Liver (tissue), 9 donors: Measurements from ENCODE around the gene TRABD. TPM values are rescaled to one million over a fixed set of nuclear protein-coding genes. Genes with fewer than 3 reads are reported as not detected.

ENCODE experiments used
- DNase-seq: peaks from one replicate; pipeline ENCODE4 v3.0.0-alpha.2; 2017; ENCODE audit warnings: low spot score
- H3K27ac ChIP-seq, 2 donors: one replicate each; pipeline ENCODE4 v1.7.0; 2013; ENCODE audit warnings: inconsistent platforms in 2 of 2, low read length in 2 of 2, control low read depth in 1 of 2, low read depth in 1 of 2, mild to moderate bottlenecking in 1 of 2
- H3K27me3 ChIP-seq, 4 donors: one replicate each; pipeline versions ENCODE4 v1.6.1 to v1.7.0; 2013; ENCODE audit warnings: low read length in 3 of 4, inconsistent platforms in 1 of 4, mild to moderate bottlenecking in 1 of 4, moderate library complexity in 1 of 4; ENCODE audit not compliant: control insufficient read depth in 4 of 4, insufficient read depth in 4 of 4
- H3K36me3 ChIP-seq, 4 donors: one replicate each; pipeline versions ENCODE4 v1.6.1 to v1.7.0; 2013; ENCODE audit warnings: low read length in 3 of 4, mild to moderate bottlenecking in 3 of 4, low read depth in 1 of 4, moderate library complexity in 1 of 4; ENCODE audit not compliant: control insufficient read depth in 4 of 4, insufficient read depth in 3 of 4
- H3K4me1 ChIP-seq, 4 donors: one replicate each; pipeline versions ENCODE4 v1.6.1 to v1.7.0; 2013; ENCODE audit warnings: low read length in 3 of 4, mild to moderate bottlenecking in 3 of 4, moderate library complexity in 1 of 4; ENCODE audit not compliant: control insufficient read depth in 4 of 4, insufficient read depth in 4 of 4
- H3K4me3 ChIP-seq, 3 donors: one replicate each; pipeline versions ENCODE4 v1.6.1 to v1.7.0; 2013; ENCODE audit warnings: low read length in 3 of 3, control low read depth in 1 of 3, low read depth in 1 of 3, mild to moderate bottlenecking in 1 of 3
- H3K9ac ChIP-seq, 2 donors: one replicate each; pipeline ENCODE4 v1.7.0; 2013; ENCODE audit warnings: low read length in 2 of 2, mild to moderate bottlenecking in 2 of 2, moderate library complexity in 2 of 2, control low read depth in 1 of 2, low read depth in 1 of 2
- H3K9me3 ChIP-seq, 4 donors: one replicate each; pipeline versions ENCODE4 v1.6.1 to v1.7.0; 2013; ENCODE audit warnings: low read length in 3 of 4; ENCODE audit not compliant: control insufficient read depth in 4 of 4
- EGR1 ChIP-seq, 2 donors: IDR thresholded peaks; 2 replicates each; pipeline ENCODE4 v1.6.1; 2016 to 2018; ENCODE audit warnings: antibody characterized with exemption in 2 of 2, low read depth in 2 of 2
- FOXA1 ChIP-seq: IDR thresholded peaks from 2 replicates; pipeline ENCODE4 v1.6.1; 2016; ENCODE audit warnings: antibody characterized with exemption
- FOXA2 ChIP-seq: IDR thresholded peaks from 2 replicates; pipeline ENCODE4 v1.6.1; 2016; ENCODE audit warnings: antibody characterized with exemption
- GABPA ChIP-seq, 2 donors: IDR thresholded peaks in 1 of 2; conservative IDR thresholded peaks in 1 of 2; 2 replicates each; pipeline ENCODE4 v1.6.1; 2016; ENCODE audit warnings: antibody characterized with exemption in 2 of 2, mild to moderate bottlenecking in 1 of 2, moderate library complexity in 1 of 2
- HNF4A ChIP-seq, 2 donors: conservative IDR thresholded peaks; 2 replicates each; pipeline ENCODE4 v1.6.1; 2016; ENCODE audit warnings: antibody characterized with exemption in 2 of 2, mild to moderate bottlenecking in 2 of 2
- HNF4G ChIP-seq: IDR thresholded peaks from 2 replicates; pipeline ENCODE4 v1.6.1; 2016; ENCODE audit warnings: antibody characterized with exemption
- JUND ChIP-seq, 2 donors: IDR thresholded peaks; 2 replicates each; pipeline ENCODE4 v1.6.1; 2016; ENCODE audit warnings: antibody characterized with exemption in 2 of 2
- NR2F2 ChIP-seq: IDR thresholded peaks from 2 replicates; pipeline ENCODE4 v1.6.1; 2016; ENCODE audit warnings: antibody characterized with exemption
- RAD21 ChIP-seq, 2 donors: IDR thresholded peaks; 2 replicates each; pipeline ENCODE4 v1.6.1; 2016; ENCODE audit warnings: antibody characterized with exemption in 2 of 2, mild to moderate bottlenecking in 2 of 2
- REST ChIP-seq: IDR thresholded peaks from 2 replicates; pipeline ENCODE4 v1.6.1; 2016; ENCODE audit warnings: antibody characterized with exemption, mild to moderate bottlenecking
- RXRA ChIP-seq, 2 donors: IDR thresholded peaks; 2 replicates each; pipeline ENCODE4 v1.6.1; 2017 to 2018; ENCODE audit warnings: antibody characterized with exemption in 2 of 2, mild to moderate bottlenecking in 1 of 2
- SP1 ChIP-seq: IDR thresholded peaks from 2 replicates; pipeline ENCODE4 v1.6.1; 2018; ENCODE audit warnings: antibody characterized with exemption, mild to moderate bottlenecking
- TAF1 ChIP-seq: conservative IDR thresholded peaks from 2 replicates; pipeline ENCODE4 v1.6.1; 2016; ENCODE audit warnings: antibody characterized with exemption, mild to moderate bottlenecking
- YY1 ChIP-seq: IDR thresholded peaks from 2 replicates; pipeline ENCODE4 v1.6.1; 2016; ENCODE audit warnings: antibody characterized with exemption, mild to moderate bottlenecking
- ZBTB33 ChIP-seq: IDR thresholded peaks from 2 replicates; pipeline ENCODE4 v1.6.1; 2016; ENCODE audit warnings: antibody characterized with exemption
- WGBS: extraction: QIAGEN DNeasy Blood & Tissue Kit; methylation state at CpG from one replicate; pipeline ENCODE4 v1.1.7; 2013; 5-methylcytosine and 5-hydroxymethylcytosine counted together
- polyA plus RNA-seq, 2 donors: library from polyadenylated mRNA; stranded (reverse) in 1 of 2; unstranded in 1 of 2; fragments of 200-250 nt in 1 of 2; fragments of >200 nt in 1 of 2; fragmentation: Nextera tagmentation in 1 of 2; extraction: Ambion mirVana in 1 of 2; gene quantifications; one replicate each; pipeline versions ENCODE4 v1.2.1 to v1.2.3, GENCODE V29; 2013 to 2015
- total RNA-seq, 2 donors: library from RNA; depleted of rRNA; stranded (reverse); fragments of >200 nt; gene quantifications; one replicate each; pipeline ENCODE4 v1.2.3, GENCODE V29; 2014
- TF ChIP-seq, protein P1 (sequence below): fragments of 150-350 bp; IDR thresholded peaks from 2 replicates; pipeline ENCODE4 v1.5.1; 2017; ENCODE audit warnings: improper control_type of control experiment, low read depth, low read length; ENCODE audit not compliant: missing input control
- TF ChIP-seq, protein P2 (sequence below): IDR thresholded peaks from 2 replicates; pipeline ENCODE4 v1.6.1; 2016; ENCODE audit warnings: antibody characterized with exemption
- donor health status: healthy.
- donor health status: healthy.
- donor health status: healthy.
- donor health status: healthy.
- donor health status: healthy.

Gene TRABD
- total and polyA plus RNA-seq, 4 donors, result 10.5 to 29.7 (median 16.4) TPM

DNA sequence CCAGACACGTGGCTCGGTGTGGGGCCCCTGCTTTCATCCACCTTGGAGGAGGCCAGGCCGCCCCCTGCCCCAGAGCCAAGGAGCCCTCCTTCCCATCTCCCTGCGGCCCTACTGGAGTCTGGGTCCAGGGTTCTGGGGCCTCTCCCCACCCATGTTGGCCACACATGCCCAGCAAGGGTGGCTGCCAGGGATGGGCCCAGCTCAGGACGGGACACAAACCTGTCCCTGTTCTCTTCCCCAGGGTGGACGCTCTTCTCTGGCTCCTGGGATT lies 10.6 kb upstream of the TRABD start:
- Histone ChIP-seq H3K4me3 (no peak overlapping the region), H3K4me1 (peaks cover 0 to 19% (median 10%) of the 10 kb centered on the region in 4 donors), H3K27ac (no peak overlapping the region), H3K36me3 (peaks cover 0 to 7% (median 0%) of the 10 kb centered on the region in 4 donors), H3K9ac (no peak overlapping the region), H3K9me3 (no peaks in the 10 kb centered on the region), H3K27me3 (no peaks in the 10 kb centered on the region)
- 93% methylated on average over 6 of the region's 6 CpGs for WGBS
- DNase-seq, result no peak
- TF ChIP-seq, protein P1, sequence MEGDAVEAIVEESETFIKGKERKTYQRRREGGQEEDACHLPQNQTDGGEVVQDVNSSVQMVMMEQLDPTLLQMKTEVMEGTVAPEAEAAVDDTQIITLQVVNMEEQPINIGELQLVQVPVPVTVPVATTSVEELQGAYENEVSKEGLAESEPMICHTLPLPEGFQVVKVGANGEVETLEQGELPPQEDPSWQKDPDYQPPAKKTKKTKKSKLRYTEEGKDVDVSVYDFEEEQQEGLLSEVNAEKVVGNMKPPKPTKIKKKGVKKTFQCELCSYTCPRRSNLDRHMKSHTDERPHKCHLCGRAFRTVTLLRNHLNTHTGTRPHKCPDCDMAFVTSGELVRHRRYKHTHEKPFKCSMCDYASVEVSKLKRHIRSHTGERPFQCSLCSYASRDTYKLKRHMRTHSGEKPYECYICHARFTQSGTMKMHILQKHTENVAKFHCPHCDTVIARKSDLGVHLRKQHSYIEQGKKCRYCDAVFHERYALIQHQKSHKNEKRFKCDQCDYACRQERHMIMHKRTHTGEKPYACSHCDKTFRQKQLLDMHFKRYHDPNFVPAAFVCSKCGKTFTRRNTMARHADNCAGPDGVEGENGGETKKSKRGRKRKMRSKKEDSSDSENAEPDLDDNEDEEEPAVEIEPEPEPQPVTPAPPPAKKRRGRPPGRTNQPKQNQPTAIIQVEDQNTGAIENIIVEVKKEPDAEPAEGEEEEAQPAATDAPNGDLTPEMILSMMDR, result no peak
- TF ChIP-seq, protein P2, sequence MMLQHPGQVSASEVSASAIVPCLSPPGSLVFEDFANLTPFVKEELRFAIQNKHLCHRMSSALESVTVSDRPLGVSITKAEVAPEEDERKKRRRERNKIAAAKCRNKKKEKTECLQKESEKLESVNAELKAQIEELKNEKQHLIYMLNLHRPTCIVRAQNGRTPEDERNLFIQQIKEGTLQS, result no peak
- TF ChIP-seq FOXA2 (no peak), EGR1 (IDR thresholded peaks at IDR 0.05; ENCODE audit: low read depth in 2 of 2) (no peak), HNF4A (conservative IDR thresholded peaks at IDR 0.05) (no peak), RAD21 (IDR thresholded peaks at IDR 0.05) (no peak), REST (no peak), NR2F2 (no peak), YY1 (no peak), HNF4G (no peak), SP1 (no peak)

DNA sequence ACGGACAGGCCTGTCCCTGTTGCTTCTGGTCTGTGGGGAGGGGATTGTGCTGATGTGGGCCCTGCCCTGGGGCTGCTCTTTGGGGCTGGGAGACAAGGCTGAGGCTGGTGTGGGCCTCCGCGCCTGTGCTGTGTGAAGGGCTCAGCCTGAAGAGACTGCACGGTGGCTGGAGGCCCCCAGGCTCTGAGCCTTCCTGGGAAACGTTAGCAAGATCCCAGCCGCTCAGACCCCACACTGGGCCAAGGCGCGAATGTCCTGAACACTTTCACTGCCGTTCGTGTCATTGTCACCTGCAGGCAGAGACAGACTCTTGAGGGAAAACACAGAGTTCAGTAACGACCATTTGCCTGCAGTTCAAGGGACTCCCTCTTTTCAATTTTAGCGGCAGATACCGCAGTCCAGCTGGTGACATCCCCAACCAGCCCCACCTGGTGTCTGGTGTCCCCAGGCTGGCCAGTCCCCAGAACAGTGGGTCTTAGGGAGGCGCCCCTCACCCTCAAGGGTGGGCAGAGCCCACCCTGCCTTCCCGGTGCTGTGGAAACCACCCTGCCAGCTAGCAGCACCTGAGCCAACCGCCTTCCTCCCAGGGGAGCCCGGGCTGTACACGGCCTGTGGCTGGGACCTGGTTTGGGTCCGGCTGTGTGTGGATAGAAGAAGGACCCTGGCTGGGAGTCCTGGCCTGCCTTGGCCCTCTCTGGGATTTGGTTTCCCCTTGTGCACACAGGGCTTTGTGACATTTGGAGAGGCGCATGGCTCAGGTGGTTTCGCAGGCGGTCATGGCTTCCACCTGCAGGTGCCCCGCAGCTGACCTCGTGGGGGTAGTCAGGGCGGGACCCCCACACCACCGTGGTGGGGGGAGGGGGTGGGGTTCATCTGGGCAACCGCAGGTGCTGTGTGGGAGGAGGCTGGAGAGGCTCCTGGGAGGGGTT lies 9.5 kb upstream of the TRABD start:
- Histone ChIP-seq H3K36me3 (peaks cover 0 to 7% (median 0%) of the 10 kb centered on the region in 4 donors), H3K27ac (no peak overlapping the region), H3K4me3 (no peak overlapping the region), H3K4me1 (peaks cover 0 to 13% (median 9%) of the 10 kb centered on the region in 4 donors), H3K9ac (no peak overlapping the region), H3K9me3 (no peaks in the 10 kb centered on the region), H3K27me3 (no peaks in the 10 kb centered on the region)
- DNase-seq, result no peak
- WGBS, result 88% methylated on average over 27 of the region's 27 CpGs
- TF ChIP-seq NR2F2, result no peak
- TF ChIP-seq EGR1 (IDR thresholded peaks at IDR 0.05; ENCODE audit: low read depth in 2 of 2), result no peak
- TF ChIP-seq, protein P1, result no peak
- TF ChIP-seq JUND (IDR thresholded peaks at IDR 0.05), result no peak
- TF ChIP-seq TAF1, result no peak
- TF ChIP-seq, protein P2, result no peak
- no peak for TF ChIP-seq YY1
- TF ChIP-seq GABPA (IDR thresholded peaks at IDR 0.05 in 1 of 2, conservative IDR thresholded peaks at IDR 0.05 in 1 of 2), result no peak
- no peak for TF ChIP-seq RXRA (IDR thresholded peaks at IDR 0.05)
- TF ChIP-seq REST, result no peak
- no peak for TF ChIP-seq FOXA1
- TF ChIP-seq RAD21 (IDR thresholded peaks at IDR 0.05), result no peak
- TF ChIP-seq ZBTB33, result no peak
